H1 (cell line): ENCODE measurements around the gene MTIF3. TPM values are rescaled to one million over a fixed set of nuclear protein-coding genes. Genes with fewer than 3 reads are reported as not detected.

Experiments used
- CTCF ChIA-PET: fragments of 300-600 bp; sonication (Branson Sonifier 250); formaldehyde crosslinking; loops from one replicate; lab custom pipeline; 2021; ENCODE audit not compliant: partially characterized antibody; lab: Charles Lee
- POLR2A ChIA-PET: fragments of 300-600 bp; sonication (Branson Sonifier 250); formaldehyde crosslinking; loops from one replicate; lab custom pipeline; 2021; ENCODE audit warnings: inconsistent platforms; ENCODE audit not compliant: partially characterized antibody; lab: Charles Lee
- DNase-seq, 2 experiments: peaks; one replicate each; pipeline versions ENCODE4 v3.0.0 to v3.0.0-alpha.2; 2010 to 2022; ENCODE audit warnings: low spot score in 2 of 2, low read depth in 1 of 2, mixed read lengths in 1 of 2
- FAIRE-seq: peaks from 2 replicates; lab custom pipeline; 2011; peaks lifted over from hg19 to GRCh38; lab: Jason Lieb, UNC
- H2AFZ ChIP-seq: 2 replicates; pipeline ENCODE4 v1.8.1; 2012; ENCODE audit warnings: low read length, inconsistent platforms
- H2AK5ac ChIP-seq: 2 replicates; pipeline ENCODE4 v1.6.1; 2013; ENCODE audit warnings: low read depth, low read length
- H2BK120ac ChIP-seq: replicated peaks from 2 replicates; pipeline ENCODE3; 2013; ENCODE audit warnings: low read depth, low read length, inconsistent platforms
- H2BK12ac ChIP-seq: 2 replicates; pipeline ENCODE4 v1.6.1; 2013; ENCODE audit warnings: low read depth, low read length
- H2BK15ac ChIP-seq: 2 replicates; pipeline ENCODE4 v1.6.1; 2013; ENCODE audit warnings: low read length
- H2BK20ac ChIP-seq: 2 replicates; pipeline ENCODE4 v1.6.1; 2013; ENCODE audit warnings: low read length
- H2BK5ac ChIP-seq: 2 replicates; pipeline ENCODE4 v1.6.1; 2013; ENCODE audit warnings: low read depth, low read length
- H3K14ac ChIP-seq: 2 replicates; pipeline ENCODE4 v1.6.1; 2013; ENCODE audit warnings: inconsistent platforms; ENCODE audit not compliant: insufficient read length
- H3K18ac ChIP-seq: 2 replicates; pipeline ENCODE4 v1.6.1; 2013; ENCODE audit warnings: low read length; ENCODE audit errors: extremely low read depth
- H3K23ac ChIP-seq: 2 replicates; pipeline ENCODE4 v1.6.1; 2013; ENCODE audit warnings: inconsistent platforms; ENCODE audit not compliant: insufficient read length
- H3K23me2 ChIP-seq: 2 replicates; pipeline ENCODE4 v1.6.1; 2013; ENCODE audit warnings: low read depth, low read length
- H3K27ac ChIP-seq: 2 replicates; pipeline ENCODE4 v1.6.1; 2011; ENCODE audit warnings: low read depth, low read length, inconsistent platforms
- H3K27me3 ChIP-seq, 4 experiments: replicated peaks in 1 of 4; 1 replicate in 1 of 4; 2 replicates in 3 of 4; pipeline versions ENCODE4 v1.6.1 to v1.8.1; 2011 to 2013; ENCODE audit warnings: low read length in 3 of 4, mild to moderate bottlenecking in 3 of 4, inconsistent platforms in 2 of 4, mixed read lengths in 2 of 4, moderate library complexity in 1 of 4; ENCODE audit not compliant: control insufficient read depth in 3 of 4, insufficient read depth in 3 of 4; ENCODE audit errors: extremely low read depth in 1 of 4
- H3K36me3 ChIP-seq, 4 experiments: 2 replicates each; pipeline versions ENCODE4 v1.6.1 to v1.8.1; 2011 to 2013; ENCODE audit warnings: mild to moderate bottlenecking in 4 of 4, low read length in 3 of 4, moderate library complexity in 2 of 4, control low read depth in 1 of 4, inconsistent platforms in 1 of 4; ENCODE audit not compliant: insufficient read depth in 4 of 4, control insufficient read depth in 2 of 4
- H3K4ac ChIP-seq: replicated peaks from 2 replicates; pipeline ENCODE3; 2013; ENCODE audit warnings: low read length, low read depth, mixed read lengths, inconsistent platforms; ENCODE audit not compliant: insufficient read length
- H3K4me1 ChIP-seq, 4 experiments: replicated peaks in 1 of 4; 1 replicate in 1 of 4; 2 replicates in 3 of 4; pipeline versions ENCODE4 v1.6.1 to v1.8.1; 2011 to 2013; ENCODE audit warnings: low read length in 3 of 4, inconsistent platforms in 2 of 4, mixed read lengths in 1 of 4; ENCODE audit not compliant: insufficient read depth in 4 of 4, control insufficient read depth in 3 of 4
- H3K4me2 ChIP-seq, 2 experiments: 2 replicates each; pipeline versions ENCODE4 v1.6.1 to v1.8.1; 2011 to 2013; ENCODE audit warnings: low read depth in 2 of 2, low read length in 2 of 2, control low read depth in 1 of 2, inconsistent platforms in 1 of 2, mild to moderate bottlenecking in 1 of 2; ENCODE audit not compliant: insufficient read depth in 1 of 2
- H3K4me3 ChIP-seq, 4 experiments: fragments of 200-600, 300-600 bp in 1 of 4; sonication (generic), shearing (Covaris generic), sonication (Bioruptor Twin) in 1 of 4; 2 replicates each; pipeline versions ENCODE4 v1.5.1 to v1.8.1; 2011 to 2016; ENCODE audit warnings: low read length in 4 of 4, low read depth in 3 of 4, control low read depth in 2 of 4, inconsistent platforms in 2 of 4, mild to moderate bottlenecking in 2 of 4, mixed read lengths in 1 of 4, moderate library complexity in 1 of 4; ENCODE audit not compliant: insufficient read depth in 2 of 4; ENCODE audit errors: extremely low read depth in 1 of 4
- H3K56ac ChIP-seq: replicated peaks from 2 replicates; pipeline ENCODE3; 2013; ENCODE audit warnings: low read depth, mild to moderate bottlenecking, mixed read lengths, low read length, inconsistent platforms; ENCODE audit not compliant: insufficient read length
- H3K79me1 ChIP-seq: 2 replicates; pipeline ENCODE4 v1.6.1; 2013; ENCODE audit warnings: low read depth, low read length, control low read depth
- H3K79me2 ChIP-seq, 2 experiments: 2 replicates each; pipeline versions ENCODE4 v1.6.1 to v1.8.1; 2012 to 2013; ENCODE audit warnings: low read length in 2 of 2, mild to moderate bottlenecking in 2 of 2, inconsistent platforms in 1 of 2; ENCODE audit not compliant: insufficient read depth in 2 of 2, control insufficient read depth in 1 of 2
- H3K9ac ChIP-seq, 4 experiments: replicated peaks in 1 of 4; 1 replicate in 1 of 4; 2 replicates in 3 of 4; pipeline versions ENCODE4 v1.6.1 to v1.8.1; 2011 to 2013; ENCODE audit warnings: low read depth in 3 of 4, low read length in 3 of 4, control low read depth in 2 of 4, mild to moderate bottlenecking in 2 of 4, moderate library complexity in 2 of 4, inconsistent platforms in 1 of 4; ENCODE audit errors: extremely low read depth in 1 of 4
- H3K9me3 ChIP-seq, 2 experiments: 2 replicates each; pipeline versions ENCODE4 v1.6.1 to v1.8.1; 2012 to 2013; ENCODE audit warnings: mild to moderate bottlenecking in 2 of 2, moderate library complexity in 2 of 2, control low read depth in 1 of 2, inconsistent platforms in 1 of 2, low read depth in 1 of 2, low read length in 1 of 2, mixed read lengths in 1 of 2; ENCODE audit not compliant: insufficient read depth in 2 of 2
- H4K20me1 ChIP-seq, 2 experiments: replicated peaks in 1 of 2; 2 replicates each; pipeline versions ENCODE3 to v1.8.1; 2011 to 2013; ENCODE audit warnings: inconsistent platforms in 2 of 2, low read length in 2 of 2, mild to moderate bottlenecking in 1 of 2; ENCODE audit not compliant: insufficient read depth in 2 of 2, control insufficient read depth in 1 of 2
- H4K5ac ChIP-seq: 2 replicates; pipeline ENCODE4 v1.6.1; 2013; ENCODE audit warnings: low read length, low read depth, mixed read lengths, inconsistent platforms; ENCODE audit not compliant: insufficient read length
- H4K8ac ChIP-seq: 2 replicates; pipeline ENCODE4 v1.8.0; 2013; ENCODE audit warnings: mild to moderate bottlenecking, moderate library complexity, low read length, inconsistent platforms; ENCODE audit not compliant: insufficient read depth; ENCODE audit errors: extremely low read depth
- H4K91ac ChIP-seq: replicated peaks from 2 replicates; pipeline ENCODE3; 2013; ENCODE audit warnings: low read length, mixed read lengths, inconsistent platforms; ENCODE audit not compliant: insufficient read length
- WGBS, 2 experiments: shearing (Covaris generic) in 1 of 2; methylation state at CpG; one replicate each; pipeline versions ENCODE4 v1.1.6 to v1.1.7; 2013 to 2015; ENCODE audit warnings: low lambda C conversion rate in 2 of 2, mixed read lengths in 2 of 2, inconsistent platforms in 1 of 2, low coverage in 1 of 2, missing lambda C conversion rate in 1 of 2; ENCODE audit not compliant: insufficient replicate concordance in 2 of 2, insufficient coverage in 1 of 2, insufficient read length in 1 of 2; ENCODE audit errors: extremely low coverage in 1 of 2, missing lambda C conversion rate in 1 of 2; 5-methylcytosine and 5-hydroxymethylcytosine counted together
- polyA plus RNA-seq, 7 experiments: library from polyadenylated mRNA; depleted of rRNA in 3 of 7; stranded (reverse) in 5 of 7; unstranded in 2 of 7; fragments of >200 nt in 5 of 7; fragments of 200-250 nt in 2 of 7; gene quantifications; 1 replicate in 5 of 7; 2 replicates in 1 of 7; 4 replicates in 1 of 7; pipeline versions ENCODE4 v1.2.1 to v1.2.3, GENCODE V29; 2011 to 2013; ENCODE audit warnings: missing spikeins in 2 of 7, mixed read lengths in 2 of 7
- total RNA-seq: library from RNA; stranded (reverse); fragmentation: NEBNext Ultra II Directional; extraction: Animal tissue kit (Norgen Biotek cat#: 25700); gene quantifications from 2 replicates; pipeline ENCODE4 v1.2.1, GENCODE V29; 2021

MTIF3 gene
- total and polyA plus RNA-seq, 2 of the 8 experiments (the other 6 are each of a cell fraction or from before 2014, with no cell fraction given) = 29.4 to 36.4 TPM

GRCh38 chr13:27449081-27449603 lies 1.2 kb downstream of the MTIF3 start:
- no peak overlapping the region for H3K4ac ChIP-seq
- peak overlapping the region; percentile 24 for H2AFZ ChIP-seq
- peak overlapping the region in 2 of 4 experiments; percentile 35 to 47; a peak in 4 of 7 replicates for H3K9ac ChIP-seq
- no peaks in the 10 kb centered on the region for H4K20me1 ChIP-seq
- H3K23me2 ChIP-seq = peaks cover 7% of the 10 kb centered on the region
- FAIRE-seq (no peak), DNase-seq (no peak)
- ChIA-PET CTCF (interaction anchor here (0.9 to 1.9 kb wide), 4 partner anchors 23 to 87 kb away, joined by 3 to 5 read pairs (median 4); no protein-coding TSS in a partner anchor), POLR2A (interaction anchor here (0.5 to 1.3 kb wide), 7 partner anchors 14 to 172 kb away, joined by 3 to 4 read pairs (median 3); partner anchors contain the start of gene GTF3A)
- H2BK20ac ChIP-seq = no peak overlapping the region
- H3K79me1 ChIP-seq = peaks cover 8% of the 10 kb centered on the region; the same call in 1 of the 2 replicates
- H3K18ac ChIP-seq = no peak overlapping the region
- no peak overlapping the region for H4K8ac ChIP-seq
- no peak overlapping the region for H2BK12ac ChIP-seq
- no peak overlapping the region for H3K56ac ChIP-seq
- H3K14ac ChIP-seq = no peak overlapping the region
- peaks cover 0 to 41% of the 10 kb centered on the region in 2 experiments; a peak in 3 of 4 replicates for H3K79me2 ChIP-seq
- H3K27me3 ChIP-seq = no peaks in the 10 kb centered on the region
- H3K36me3 ChIP-seq = no peaks in the 10 kb centered on the region; a peak in 1 of 8 replicates
- H3K9me3 ChIP-seq = no peaks in the 10 kb centered on the region
- no peak overlapping the region for H4K91ac ChIP-seq
- no peak overlapping the region for H2BK15ac ChIP-seq
- H2BK5ac ChIP-seq = no peak overlapping the region
- peaks cover 0 to 8% (median 1%) of the 10 kb centered on the region in 4 experiments; a peak in 4 of 7 replicates for H3K4me1 ChIP-seq
- peak overlapping the region; percentile 38; the same call in 1 of the 2 replicates for H3K27ac ChIP-seq
- H3K4me3 ChIP-seq = peak overlapping the region; percentile 74 to 89 (median 80)
- peak overlapping the region; percentile 85 to 94 for H3K4me2 ChIP-seq
- no peak overlapping the region for H2AK5ac ChIP-seq
- H2BK120ac ChIP-seq = no peak overlapping the region
- no peak overlapping the region for H3K23ac ChIP-seq
- no peak overlapping the region for H4K5ac ChIP-seq
- WGBS, 2 experiments = 81% methylated on average over 15 of the region's 15 CpGs; no CpG with 5 or more reads in 1 of the 2 experiments
